ENCODE results near the gene FMNL2.

- TF ChIP-seq ZNF70 (CRISPR knock-in tag; IDR thresholded peaks at IDR 0.05), result no peak
- no peak for TF ChIP-seq CREB5 (CRISPR knock-in tag; IDR thresholded peaks at IDR 0.05; ENCODE audit: low read depth)
- no peak for TF ChIP-seq ISL1 (CRISPR knock-in tag; IDR thresholded peaks at IDR 0.05)
- TF ChIP-seq RARB (CRISPR knock-in tag; IDR thresholded peaks at IDR 0.05), result no peak
- TF ChIP-seq ZFP30 (CRISPR knock-in tag; IDR thresholded peaks at IDR 0.05), result no peak
- TF ChIP-seq ZNF565 (CRISPR knock-in tag; conservative IDR thresholded peaks at IDR 0.05; ENCODE audit: low read depth), result no peak
- no peak for TF ChIP-seq OSR1 (CRISPR knock-in tag; IDR thresholded peaks at IDR 0.05)
- no peak for TF ChIP-seq ARNTL (CRISPR knock-in tag; IDR thresholded peaks at IDR 0.05; ENCODE audit: borderline replicate concordance, low read depth)
- TF ChIP-seq PATZ1 (CRISPR knock-in tag; IDR thresholded peaks at IDR 0.05; ENCODE audit: borderline replicate concordance), result no peak
- TF ChIP-seq TOX (CRISPR knock-in tag; IDR thresholded peaks at IDR 0.05; ENCODE audit: borderline replicate concordance), result no peak
- TF ChIP-seq TSHZ2 (CRISPR knock-in tag; IDR thresholded peaks at IDR 0.05), result no peak
These were observed 55.9 kb downstream of the FMNL2 start for GRCh38 chr2:152390837-152391236.
